Ascending aorta (tissue), 2 donors: ENCODE results near the gene CHRDL1. TPM values are rescaled to one million over a fixed set of nuclear protein-coding genes. Genes with fewer than 3 reads are reported as not detected.

Source experiments
- DNase-seq, 2 donors: peaks; one replicate each; pipeline ENCODE4 v3.0.0-alpha.2; 2019; ENCODE audit warnings: low spot score in 2 of 2
- H3K27ac ChIP-seq, 2 donors: fragments of 200-600 bp; sonication (generic); one replicate each; pipeline ENCODE4 v1.5.1; 2016 to 2017; ENCODE audit warnings: mild to moderate bottlenecking in 1 of 2
- H3K27me3 ChIP-seq: fragments of 200-600 bp; sonication (generic); one replicate; pipeline ENCODE4 v1.5.1; 2017
- H3K36me3 ChIP-seq, 2 donors: fragments of 200-600 bp; sonication (generic); one replicate each; pipeline ENCODE4 v1.5.1; 2016
- H3K4me1 ChIP-seq, 2 donors: fragments of 200-600 bp; sonication (generic); one replicate each; pipeline ENCODE4 v1.5.1; 2016 to 2017; ENCODE audit warnings: mild to moderate bottlenecking in 1 of 2
- H3K4me3 ChIP-seq, 2 donors: fragments of 200-600 bp; sonication (generic); one replicate each; pipeline ENCODE4 v1.5.1; 2016 to 2017; ENCODE audit warnings: mild to moderate bottlenecking in 1 of 2
- H3K9me3 ChIP-seq, 2 donors: fragments of 200-600 bp; sonication (generic); one replicate each; pipeline ENCODE4 v1.5.1; 2016
- CTCF ChIP-seq, 3 experiments: fragments of 200-600 bp in 2 of 3; fragments of 450-650 bp in 1 of 3; sonication (generic) in 2 of 3; IDR thresholded peaks; one replicate each; pipeline ENCODE4 v1.5.1; 2016 to 2019; ENCODE audit warnings: antibody characterized with exemption in 3 of 3, mild to moderate bottlenecking in 1 of 3, moderate library complexity in 1 of 3
- intact Hi-C: fragments of 100-400 bp; cut with DNase I; formaldehyde crosslinking; loops from one replicate; pipeline ENCODE4 v1.15.1; 2023
- total RNA-seq: library from RNA; depleted of rRNA; stranded (reverse); fragments of >200 nt; gene quantifications from one replicate; pipeline ENCODE4 v1.1.0, GENCODE V29; 2016

Gene CHRDL1
- total RNA-seq, 1 donor from 2014 or later = 43.5 TPM

GRCh38 chrX:110750526-110751189, 45.0 kb downstream of the CHRDL1 start:
- intact Hi-C loops = no loop called here

GRCh38 chrX:110748256-110748806, 47.3 kb downstream of the CHRDL1 start:
- Histone ChIP-seq H3K27ac (no peak overlapping the region), H3K27me3 (no peaks in the 10 kb centered on the region), H3K4me3 (no peak overlapping the region), H3K4me1 (no peaks in the 10 kb centered on the region), H3K9me3 (no peaks in the 10 kb centered on the region), H3K36me3 (no peaks in the 10 kb centered on the region)
- no peak for TF ChIP-seq CTCF (IDR thresholded peaks at IDR 0.05)
- DNase-seq = no peak
- intact Hi-C loops = no loop called here

More at GRCh38 chrX:110750526-110751189, 45.0 kb downstream of the CHRDL1 start:
- TF ChIP-seq CTCF (IDR thresholded peaks at IDR 0.05) = no peak
- no peaks in the 10 kb centered on the region for H3K27me3 ChIP-seq
- H3K27ac ChIP-seq = no peak overlapping the region
- no peak for DNase-seq
- no peaks in the 10 kb centered on the region for H3K9me3 ChIP-seq
- no peaks in the 10 kb centered on the region for H3K36me3 ChIP-seq
- no peak overlapping the region for H3K4me3 ChIP-seq
- H3K4me1 ChIP-seq = no peaks in the 10 kb centered on the region

GRCh38 chrX:110746014-110746413, 49.6 kb downstream of the CHRDL1 start:
- no peak overlapping the region for H3K27ac ChIP-seq

GRCh38 chrX:110745288-110745687, 50.3 kb downstream of the CHRDL1 start:
- H3K4me3 ChIP-seq = no peak overlapping the region
- H3K27ac ChIP-seq = no peak overlapping the region
- intact Hi-C loops = no loop called here
- no peaks in the 10 kb centered on the region for H3K27me3 ChIP-seq
- no peaks in the 10 kb centered on the region for H3K9me3 ChIP-seq
- H3K36me3 ChIP-seq = no peaks in the 10 kb centered on the region
- no peak for TF ChIP-seq CTCF (IDR thresholded peaks at IDR 0.05)
- DNase-seq = no peak
- H3K4me1 ChIP-seq = no peaks in the 10 kb centered on the region

More at GRCh38 chrX:110746014-110746413, 49.6 kb downstream of the CHRDL1 start:
- H3K4me1 ChIP-seq = no peaks in the 10 kb centered on the region
- intact Hi-C loops = no loop called here
- H3K36me3 ChIP-seq = no peaks in the 10 kb centered on the region
- no peak for DNase-seq
- no peaks in the 10 kb centered on the region for H3K9me3 ChIP-seq
- H3K27me3 ChIP-seq = no peaks in the 10 kb centered on the region
- TF ChIP-seq CTCF (IDR thresholded peaks at IDR 0.05) = no peak
- no peak overlapping the region for H3K4me3 ChIP-seq

GRCh38 chrX:110743679-110744340, 51.8 kb downstream of the CHRDL1 start:
- intact Hi-C loops = no loop called here
- Histone ChIP-seq H3K27me3 (no peaks in the 10 kb centered on the region), H3K36me3 (no peaks in the 10 kb centered on the region), H3K27ac (no peak overlapping the region), H3K4me3 (no peak overlapping the region), H3K4me1 (no peaks in the 10 kb centered on the region), H3K9me3 (no peaks in the 10 kb centered on the region)
- TF ChIP-seq CTCF (IDR thresholded peaks at IDR 0.05) = no peak
- DNase-seq = no peak
